ENCODE measurements around the gene ASTL. TPM values are rescaled to one million over a fixed set of nuclear protein-coding genes. Genes with fewer than 3 reads are reported as not detected.

The ASTL gene
- total RNA-seq, 1 experiment from 2014 or later, result 0.18 TPM

DNA sequence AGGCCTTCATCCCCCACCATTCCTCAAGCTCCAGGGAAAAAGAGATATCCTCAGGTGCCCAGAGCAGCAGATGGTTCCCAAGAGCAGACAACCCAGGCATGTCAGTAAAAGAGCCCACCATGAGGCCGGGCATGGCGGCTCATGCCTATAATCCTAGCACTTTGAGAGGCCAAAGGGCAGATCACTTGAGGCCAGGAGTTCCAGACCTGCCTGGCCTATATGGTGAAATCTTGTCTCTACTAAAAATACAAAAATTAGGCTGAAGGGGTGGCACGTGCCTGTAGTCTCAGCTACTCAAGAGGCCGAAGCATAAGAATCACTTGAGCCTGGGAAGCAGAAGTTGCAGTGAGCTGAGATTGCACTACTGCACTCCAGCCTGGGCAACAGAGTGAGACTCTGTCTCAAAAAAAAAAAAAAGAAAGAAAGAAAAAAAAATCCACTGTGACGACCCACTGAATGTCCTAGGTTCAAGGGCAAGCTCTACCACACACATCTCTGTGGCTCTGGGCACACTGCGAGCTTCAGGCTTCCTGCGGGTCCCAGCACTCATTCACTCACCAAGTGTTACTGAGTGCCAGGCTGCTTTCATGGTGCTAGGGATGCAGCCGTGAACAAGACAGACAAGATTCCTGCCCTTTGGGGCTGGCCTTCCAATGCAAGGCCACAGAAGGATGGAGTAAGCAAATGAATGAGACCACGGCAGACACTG is 13.4 kb upstream of the ASTL start:
- TF ChIP-seq TCF7L2 (IDR thresholded peaks at IDR 0.05; ENCODE audit: low read depth, low read length) (no peak), SIN3A (IDR thresholded peaks at IDR 0.05; ENCODE audit: borderline replicate concordance, insufficient read depth, low read depth, low read length) (no peak), POLR2AphosphoS5 (IDR thresholded peaks at IDR 0.05; ENCODE audit: low read depth, low read length) (no peak), REST (IDR thresholded peaks at IDR 0.05; ENCODE audit: insufficient read depth in 1 of 2, low read depth in 2 of 2, low read length in 1 of 2) (no peak)
- TF ChIP-seq, protein P1, sequence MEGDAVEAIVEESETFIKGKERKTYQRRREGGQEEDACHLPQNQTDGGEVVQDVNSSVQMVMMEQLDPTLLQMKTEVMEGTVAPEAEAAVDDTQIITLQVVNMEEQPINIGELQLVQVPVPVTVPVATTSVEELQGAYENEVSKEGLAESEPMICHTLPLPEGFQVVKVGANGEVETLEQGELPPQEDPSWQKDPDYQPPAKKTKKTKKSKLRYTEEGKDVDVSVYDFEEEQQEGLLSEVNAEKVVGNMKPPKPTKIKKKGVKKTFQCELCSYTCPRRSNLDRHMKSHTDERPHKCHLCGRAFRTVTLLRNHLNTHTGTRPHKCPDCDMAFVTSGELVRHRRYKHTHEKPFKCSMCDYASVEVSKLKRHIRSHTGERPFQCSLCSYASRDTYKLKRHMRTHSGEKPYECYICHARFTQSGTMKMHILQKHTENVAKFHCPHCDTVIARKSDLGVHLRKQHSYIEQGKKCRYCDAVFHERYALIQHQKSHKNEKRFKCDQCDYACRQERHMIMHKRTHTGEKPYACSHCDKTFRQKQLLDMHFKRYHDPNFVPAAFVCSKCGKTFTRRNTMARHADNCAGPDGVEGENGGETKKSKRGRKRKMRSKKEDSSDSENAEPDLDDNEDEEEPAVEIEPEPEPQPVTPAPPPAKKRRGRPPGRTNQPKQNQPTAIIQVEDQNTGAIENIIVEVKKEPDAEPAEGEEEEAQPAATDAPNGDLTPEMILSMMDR (IDR thresholded peaks at IDR 0.05), result no peak
- ChIA-PET CTCF (no interaction called here), POLR2A (no interaction called here)
- DNase-seq (ENCODE audit: low read depth, low spot score) (no peak), ATAC-seq (no peak)
- Histone ChIP-seq H3K27me3 (ENCODE audit: control insufficient read depth, insufficient read depth, low read length) (no peaks in the 10 kb centered on the region), H3K36me3 (ENCODE audit: control insufficient read depth, insufficient read depth, low read length) (no peaks in the 10 kb centered on the region), H3K27ac (ENCODE audit: low read length) (no peak overlapping the region), H3K9me3 (ENCODE audit: control insufficient read depth, insufficient read depth, low read depth, low read length) (no peaks in the 10 kb centered on the region), H3K4me3 (ENCODE audit: low read depth in 2 of 2, low read length in 2 of 2) (no peak overlapping the region), H3K4me1 (ENCODE audit: control insufficient read depth, insufficient read depth, low read length) (peaks cover 17% of the 10 kb centered on the region)
- intact Hi-C loops (cut with micrococcal nuclease; ENCODE audit: unreplicated experiment), result no loop called here
- in situ Hi-C loops (cut with HindIII; ENCODE audit: low pct_unique_long_range_greater_than_20kb, low sequenced_read_pairs), result loop anchor here (25.0 kb wide), 1 partner anchor 111 kb away; the partner anchor contains the start of genes CIAO1 and TMEM127
- BruUV-seq (replicated peaks), result no TSS peak

GRCh38 chr2:96150791-96151594 is 12.7 kb upstream of the ASTL start:
- no peak for DNase-seq (ENCODE audit: low read depth, low spot score)
- no TSS peak for BruUV-seq (replicated peaks)
- H3K4me1 ChIP-seq (ENCODE audit: control insufficient read depth, insufficient read depth, low read length), result peaks cover 24% of the 10 kb centered on the region
- ATAC-seq, result no peak
- H3K36me3 ChIP-seq (ENCODE audit: control insufficient read depth, insufficient read depth, low read length), result no peaks in the 10 kb centered on the region
- H3K9me3 ChIP-seq (ENCODE audit: control insufficient read depth, insufficient read depth, low read depth, low read length), result no peaks in the 10 kb centered on the region
- intact Hi-C loops (cut with micrococcal nuclease; ENCODE audit: unreplicated experiment) (no loop called here), in situ Hi-C loops (cut with HindIII; ENCODE audit: low pct_unique_long_range_greater_than_20kb, low sequenced_read_pairs) (loop anchor here (25.0 kb wide), 1 partner anchor 111 kb away; the partner anchor contains the start of genes CIAO1 and TMEM127)
- POLR2A ChIA-PET, result interaction anchor here (0.6 kb wide), 1 partner anchor 239 kb away, joined by 3 read pairs; no protein-coding TSS in a partner anchor
- no peak overlapping the region for H3K27ac ChIP-seq (ENCODE audit: low read length)
- H3K27me3 ChIP-seq (ENCODE audit: control insufficient read depth, insufficient read depth, low read length), result no peaks in the 10 kb centered on the region
- no peak overlapping the region for H3K4me3 ChIP-seq (ENCODE audit: low read depth in 2 of 2, low read length in 2 of 2)
- CTCF ChIA-PET, result no interaction called here
- TF ChIP-seq TCF7L2 (IDR thresholded peaks at IDR 0.05; ENCODE audit: low read depth, low read length) (no peak), REST (IDR thresholded peaks at IDR 0.05; ENCODE audit: insufficient read depth in 1 of 2, low read depth in 2 of 2, low read length in 1 of 2) (no peak), SIN3A (IDR thresholded peaks at IDR 0.05; ENCODE audit: borderline replicate concordance, insufficient read depth, low read depth, low read length) (no peak), POLR2AphosphoS5 (IDR thresholded peaks at IDR 0.05; ENCODE audit: low read depth, low read length) (no peak)
- TF ChIP-seq, protein P1 (IDR thresholded peaks at IDR 0.05), result no peak

Data from Panc1 (cell line).